Naive thymus-derived CD8-positive, alpha-beta T cell (primary cell): Measurements from ENCODE around the gene SYCP2. TPM values are rescaled to one million over a fixed set of nuclear protein-coding genes. Genes with fewer than 3 reads are reported as not detected.
A peak's percentile ranks its signal among the peaks of the same experiment; 100 is the strongest.
"Not testable (repeated sequence)": the region's sequence is repeated elsewhere in the genome, so short reads cannot be mapped to it uniquely, and the experiment has no call there.

Experiments used
- ATAC-seq, 2 donors: fragments of 150-1000 bp; cut with Tn5 transposase in 1 of 2; sonication (Bioruptor Pico), chemical (Tn5 transposase) in 1 of 2; 1 replicate in 1 of 2; 2 replicates in 1 of 2; pipeline ENCODE4 v1.10.0; 2021; ENCODE audit warnings: mild to moderate bottlenecking in 2 of 2, moderate library complexity in 2 of 2
- POLR2A ChIA-PET: fragments of 350-600 bp; sonication (Branson Sonifier 250); formaldehyde crosslinking; loops from one replicate; lab custom pipeline; 2021; ENCODE audit warnings: antibody characterized with exemption; lab: Charles Lee
- DNase-seq, 10 donors: peaks; one replicate each; pipeline versions ENCODE4 v3.0.0 to v3.0.0-alpha.2; 2020 to 2022
- H3K27ac Mint-ChIP-seq, 10 donors: one replicate each; pipeline ENCODE4 v1.8.0; 2020 to 2022; ENCODE audit warnings: mild to moderate bottlenecking in 10 of 10, mixed read lengths in 10 of 10, moderate library complexity in 4 of 10, inconsistent platforms in 1 of 10
- H3K27me3 Mint-ChIP-seq, 5 donors: one replicate each; pipeline ENCODE4 v1.8.0; 2021 to 2022; ENCODE audit warnings: mixed read lengths in 5 of 5
- H3K36me3 Mint-ChIP-seq, 3 donors: one replicate each; pipeline ENCODE4 v1.8.0; 2020 to 2022; ENCODE audit warnings: mixed read lengths in 3 of 3, mild to moderate bottlenecking in 2 of 3, inconsistent platforms in 1 of 3
- H3K4me1 Mint-ChIP-seq, 4 donors: one replicate each; pipeline ENCODE4 v1.8.0; 2021 to 2022; ENCODE audit warnings: mixed read lengths in 4 of 4
- H3K4me3 Mint-ChIP-seq, 10 donors: one replicate each; pipeline ENCODE4 v1.8.0; 2020 to 2022; ENCODE audit warnings: mild to moderate bottlenecking in 10 of 10, mixed read lengths in 10 of 10, moderate library complexity in 6 of 10, inconsistent platforms in 1 of 10
- H3K9me3 Mint-ChIP-seq, 9 donors: one replicate each; pipeline ENCODE4 v1.8.0; 2020 to 2022; ENCODE audit warnings: mixed read lengths in 9 of 9, mild to moderate bottlenecking in 3 of 9, inconsistent platforms in 1 of 9, moderate library complexity in 1 of 9
- polyA plus RNA-seq, 3 donors: library from polyadenylated mRNA; unstranded; fragments of 300-500 nt; fragmentation: Illumina TruSeq; gene quantifications; one replicate each; pipeline ENCODE4 v1.2.3, GENCODE V29; 2021
- total RNA-seq, 8 experiments: library from RNA in 2 of 8; stranded (reverse) in 2 of 8; gene quantifications; one replicate each; pipeline ENCODE4 v1.2.3 and lab custom pipeline; 2021 to 2026

SYCP2 gene
- total and polyA plus RNA-seq, 5 experiments from 2014 or later, result 1.2 to 8.3 (median 1.9) TPM

- Mint-ChIP-seq H3K36me3 (no peaks in the 10 kb centered on the region), H3K4me3 (peak overlapping the region; percentile 37 to 84 (median 68)), H3K27ac (peak overlapping the region in 7 of 10 donors; percentile 47 to 88 (median 67)), H3K27me3 (peaks cover 0 to 2% (median 0%) of the 10 kb centered on the region in 5 donors), H3K4me1 (peaks cover 4 to 21% (median 15%) of the 10 kb centered on the region in 4 donors), H3K9me3 (no peaks in the 10 kb centered on the region)
- DNase-seq, result no peak
- no peak for ATAC-seq
- POLR2A ChIA-PET, result no interaction called here
Measured at GRCh38 chr20:59931511-59932312, 1.7 kb downstream of the SYCP2 start.

- H3K9me3 Mint-ChIP-seq, result no peaks in the 10 kb centered on the region
- H3K4me3 Mint-ChIP-seq, result no peak overlapping the region
- H3K36me3 Mint-ChIP-seq, result no peaks in the 10 kb centered on the region
- H3K27me3 Mint-ChIP-seq, result peaks cover 0 to 8% (median 0%) of the 10 kb centered on the region in 5 donors
- DNase-seq, result no peak
- POLR2A ChIA-PET, result no interaction called here
- no peak for ATAC-seq
- H3K4me1 Mint-ChIP-seq, result no peaks in the 10 kb centered on the region
- H3K27ac Mint-ChIP-seq, result no peak overlapping the region
Measured at GRCh38 chr20:59925899-59926298, 7.5 kb downstream of the SYCP2 start.

GRCh38 chr20:59925359-59925758 lies 8.1 kb downstream of the SYCP2 start:
- no peak for ATAC-seq
- Mint-ChIP-seq H3K27ac (no peak overlapping the region), H3K9me3 (no peaks in the 10 kb centered on the region), H3K4me1 (no peaks in the 10 kb centered on the region), H3K36me3 (no peaks in the 10 kb centered on the region), H3K27me3 (peaks cover 0 to 10% (median 0%) of the 10 kb centered on the region in 5 donors), H3K4me3 (no peak overlapping the region)
- DNase-seq, result no peak
- POLR2A ChIA-PET, result no interaction called here

- POLR2A ChIA-PET, result no interaction called here
- no peaks in the 10 kb centered on the region for H3K9me3 Mint-ChIP-seq
Measured at GRCh38 chr20:59923514-59923913, 9.9 kb downstream of the SYCP2 start.

GRCh38 chr20:59920944-59921343 lies 12.5 kb downstream of the SYCP2 start:
- Mint-ChIP-seq H3K27ac (no peak overlapping the region), H3K4me3 (no peak overlapping the region), H3K4me1 (no peaks in the 10 kb centered on the region), H3K9me3 (no peaks in the 10 kb centered on the region), H3K36me3 (no peaks in the 10 kb centered on the region), H3K27me3 (peaks cover 0 to 10% (median 0%) of the 10 kb centered on the region in 5 donors)
- DNase-seq (no peak), ATAC-seq (no peak)
- POLR2A ChIA-PET, result no interaction called here

More at GRCh38 chr20:59923514-59923913, 9.9 kb downstream of the SYCP2 start:
- H3K36me3 Mint-ChIP-seq, result no peaks in the 10 kb centered on the region
- DNase-seq (no peak), ATAC-seq (no peak)
- H3K4me3 Mint-ChIP-seq, result no peak overlapping the region
- no peaks in the 10 kb centered on the region for H3K4me1 Mint-ChIP-seq
- peaks cover 0 to 10% (median 0%) of the 10 kb centered on the region in 5 donors for H3K27me3 Mint-ChIP-seq
- no peak overlapping the region for H3K27ac Mint-ChIP-seq

- Mint-ChIP-seq H3K9me3 (no peaks in the 10 kb centered on the region), H3K27ac (no peak overlapping the region), H3K4me1 (no peaks in the 10 kb centered on the region), H3K27me3 (peaks cover 0 to 3% (median under 1%) of the 10 kb centered on the region in 5 donors), H3K36me3 (no peaks in the 10 kb centered on the region), H3K4me3 (no peak overlapping the region)
- POLR2A ChIA-PET, result no interaction called here
- no peak for ATAC-seq
- no peak for DNase-seq
Measured at GRCh38 chr20:59912609-59913008, 20.8 kb downstream of the SYCP2 start.

GRCh38 chr20:59911041-59911440 lies 22.4 kb downstream of the SYCP2 start:
- no peaks in the 10 kb centered on the region for H3K9me3 Mint-ChIP-seq
- no peak for ATAC-seq
- H3K27ac Mint-ChIP-seq, result no peak overlapping the region
- no peaks in the 10 kb centered on the region for H3K36me3 Mint-ChIP-seq
- DNase-seq, result no peak
- POLR2A ChIA-PET, result no interaction called here
- H3K4me1 Mint-ChIP-seq, result no peaks in the 10 kb centered on the region
- no peak overlapping the region for H3K4me3 Mint-ChIP-seq
- peaks cover 0 to 4% (median 1%) of the 10 kb centered on the region in 5 donors for H3K27me3 Mint-ChIP-seq

- Mint-ChIP-seq H3K36me3 (peaks cover 0 to 6% (median 1%) of the 10 kb centered on the region in 3 donors), H3K4me1 (no peaks in the 10 kb centered on the region), H3K4me3 (no peak overlapping the region), H3K27ac (no peak overlapping the region), H3K9me3 (no peaks in the 10 kb centered on the region), H3K27me3 (peaks cover 0 to 5% (median 1%) of the 10 kb centered on the region in 5 donors)
- ATAC-seq (no peak), DNase-seq (no peak)
- POLR2A ChIA-PET, result no interaction called here
Measured at GRCh38 chr20:59908855-59909254, 24.6 kb downstream of the SYCP2 start.

- POLR2A ChIA-PET, result no interaction called here
- Mint-ChIP-seq H3K9me3 (no peaks in the 10 kb centered on the region), H3K27ac (no peak overlapping the region), H3K4me3 (no peak overlapping the region), H3K4me1 (no peaks in the 10 kb centered on the region), H3K27me3 (peaks cover 0 to 10% (median 1%) of the 10 kb centered on the region in 5 donors), H3K36me3 (peaks cover 5 to 26% (median 12%) of the 10 kb centered on the region in 3 donors)
- DNase-seq (no peak), ATAC-seq (no peak)
Measured at GRCh38 chr20:59903621-59904020, 29.8 kb downstream of the SYCP2 start.

DNA sequence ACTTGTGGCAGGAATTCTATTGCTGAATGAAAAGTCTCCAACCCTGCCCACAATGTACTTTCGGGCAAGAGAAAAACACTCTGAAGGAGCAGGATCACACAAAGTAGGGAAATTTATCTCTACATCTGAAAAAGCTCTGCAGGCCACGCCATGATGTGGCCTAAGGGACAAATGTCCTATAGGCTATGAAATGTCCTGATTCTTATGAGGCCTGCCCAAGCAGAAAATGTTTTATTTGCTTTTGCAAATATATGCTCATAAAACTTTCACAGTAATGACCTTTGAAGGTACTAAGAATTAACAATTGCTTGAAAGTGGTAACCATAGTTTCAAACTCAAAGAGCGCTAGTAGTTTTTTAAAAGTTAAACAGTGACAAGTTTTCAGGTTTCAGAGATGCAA lies 31.0 kb downstream of the SYCP2 start:
- peaks cover 0 to 10% (median 2%) of the 10 kb centered on the region in 5 donors for H3K27me3 Mint-ChIP-seq
- POLR2A ChIA-PET, result no interaction called here
- H3K4me1 Mint-ChIP-seq, result no peaks in the 10 kb centered on the region

GRCh38 chr20:59895908-59896307 lies 37.5 kb downstream of the SYCP2 start:
- Mint-ChIP-seq H3K27me3 (peaks cover 0 to 6% (median 3%) of the 10 kb centered on the region in 5 donors), H3K27ac (no peak overlapping the region), H3K36me3 (peaks cover 5 to 33% (median 19%) of the 10 kb centered on the region in 3 donors), H3K4me3 (no peak overlapping the region), H3K4me1 (peaks cover 0 to 2% (median 0%) of the 10 kb centered on the region in 4 donors), H3K9me3 (peaks cover 0 to 2% (median 0%) of the 10 kb centered on the region in 9 donors)
- DNase-seq, result no peak
- no peak for ATAC-seq
- POLR2A ChIA-PET, result no interaction called here

More for the DNA sequence above, 31.0 kb downstream of the SYCP2 start:
- Mint-ChIP-seq H3K27ac (no peak overlapping the region), H3K36me3 (peaks cover 7 to 32% (median 21%) of the 10 kb centered on the region in 3 donors), H3K9me3 (peaks cover 0 to 1% (median 0%) of the 10 kb centered on the region in 9 donors), H3K4me3 (no peak overlapping the region)
- ATAC-seq (no peak), DNase-seq (no peak)

- Mint-ChIP-seq H3K27ac (peak overlapping the region in 2 of 10 donors; percentile 17 to 27), H3K36me3 (peaks cover 0 to 27% (median 7%) of the 10 kb centered on the region in 3 donors), H3K4me1 (peaks cover 0 to 2% (median 0%) of the 10 kb centered on the region in 4 donors), H3K27me3 (peaks cover 0 to 2% (median 0%) of the 10 kb centered on the region in 5 donors), H3K4me3 (no peak overlapping the region), H3K9me3 (peaks cover 0 to 3% (median 0%) of the 10 kb centered on the region in 9 donors)
- POLR2A ChIA-PET, result no interaction called here
- ATAC-seq (no peak), DNase-seq (no peak)
Measured at GRCh38 chr20:59891581-59891980, 41.9 kb downstream of the SYCP2 start.

- H3K36me3 Mint-ChIP-seq, result peaks cover 0 to 28% (median 7%) of the 10 kb centered on the region in 3 donors
- H3K27ac Mint-ChIP-seq, ATAC-seq, H3K27me3 Mint-ChIP-seq, DNase-seq, H3K9me3 Mint-ChIP-seq, POLR2A ChIA-PET, H3K4me3 Mint-ChIP-seq, H3K4me1 Mint-ChIP-seq: not testable (repeated sequence)
Measured at GRCh38 chr20:59890035-59890434, 43.4 kb downstream of the SYCP2 start.
